Measurements from ENCODE around the gene CDC42EP3. TPM values are rescaled to one million over a fixed set of nuclear protein-coding genes. Genes with fewer than 3 reads are reported as not detected.

The CDC42EP3 gene
- polyA plus RNA-seq, 1 donor from 2014 or later = 25.2 TPM

DNA sequence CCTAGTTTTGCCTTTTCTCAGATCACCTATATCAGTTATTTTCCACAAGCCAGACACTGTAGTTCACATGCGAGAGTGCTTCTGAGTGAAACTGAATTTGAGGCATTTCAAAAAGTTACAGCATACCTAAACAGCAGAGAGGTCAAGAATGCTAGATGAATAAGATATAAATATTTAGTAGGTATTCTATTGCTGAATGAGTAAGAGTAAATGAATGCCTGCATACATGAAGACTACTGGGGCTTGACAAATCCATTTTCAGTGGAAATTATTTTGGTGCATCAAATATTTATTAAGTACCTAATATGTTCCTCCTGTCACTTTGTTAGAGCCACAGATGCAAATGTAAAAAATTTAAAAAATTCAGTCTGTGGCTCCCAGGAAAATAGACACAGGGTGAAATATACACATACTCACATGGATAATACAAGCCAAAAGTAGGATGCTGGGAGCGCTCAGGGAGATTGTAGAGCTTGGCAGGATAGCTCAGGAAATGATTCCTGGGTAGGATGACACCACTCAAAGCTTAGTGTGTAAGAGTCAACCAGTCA is 27.6 kb upstream of the CDC42EP3 start:
- Histone ChIP-seq H3K9me2 (ENCODE audit: insufficient read depth, low read length) (no peaks in the 10 kb centered on the region), H3K9me3 (ENCODE audit: low read length) (no peaks in the 10 kb centered on the region), H3K9ac (ENCODE audit: low read length) (no peak overlapping the region), H3K27me3 (ENCODE audit: insufficient read depth, low read depth, low read length) (no peaks in the 10 kb centered on the region), H3K4me3 (ENCODE audit: low read length) (no peak overlapping the region), H3K79me2 (replicated peaks; ENCODE audit: insufficient read depth, low read length) (no peaks in the 10 kb centered on the region), H4K20me1 (ENCODE audit: insufficient read depth) (no peaks in the 10 kb centered on the region), H3F3A (ENCODE audit: insufficient read depth, low read length, poor library complexity, severe bottlenecking) (no peaks in the 10 kb centered on the region), H2AFZ (ENCODE audit: low read depth, low read length) (no peak overlapping the region), H3K27ac (ENCODE audit: low read length) (no peak overlapping the region), H3K36me3 (ENCODE audit: insufficient read depth, low read length) (no peaks in the 10 kb centered on the region), H3K4me2 (ENCODE audit: low read length) (no peak overlapping the region)
- TF ChIP-seq TAF1 (IDR thresholded peaks at IDR 0.05; ENCODE audit: low read depth) (no peak), EP300 (conservative IDR thresholded peaks at IDR 0.05; ENCODE audit: poor library complexity, severe bottlenecking) (no peak), RAD21 (conservative IDR thresholded peaks at IDR 0.05) (no peak), REST (IDR thresholded peaks at IDR 0.05; ENCODE audit: borderline replicate concordance) (no peak), POLR2AphosphoS5 (IDR thresholded peaks at IDR 0.05) (no peak), SMC3 (conservative IDR thresholded peaks at IDR 0.05; ENCODE audit: poor library complexity) (no peak), EZH2 (IDR thresholded peaks at IDR 0.05; ENCODE audit: borderline replicate concordance, insufficient read depth, low read length, poor library complexity, severe bottlenecking) (no peak), MXI1 (conservative IDR thresholded peaks at IDR 0.05; ENCODE audit: poor library complexity, severe bottlenecking) (no peak)
- TF ChIP-seq, protein P1, sequence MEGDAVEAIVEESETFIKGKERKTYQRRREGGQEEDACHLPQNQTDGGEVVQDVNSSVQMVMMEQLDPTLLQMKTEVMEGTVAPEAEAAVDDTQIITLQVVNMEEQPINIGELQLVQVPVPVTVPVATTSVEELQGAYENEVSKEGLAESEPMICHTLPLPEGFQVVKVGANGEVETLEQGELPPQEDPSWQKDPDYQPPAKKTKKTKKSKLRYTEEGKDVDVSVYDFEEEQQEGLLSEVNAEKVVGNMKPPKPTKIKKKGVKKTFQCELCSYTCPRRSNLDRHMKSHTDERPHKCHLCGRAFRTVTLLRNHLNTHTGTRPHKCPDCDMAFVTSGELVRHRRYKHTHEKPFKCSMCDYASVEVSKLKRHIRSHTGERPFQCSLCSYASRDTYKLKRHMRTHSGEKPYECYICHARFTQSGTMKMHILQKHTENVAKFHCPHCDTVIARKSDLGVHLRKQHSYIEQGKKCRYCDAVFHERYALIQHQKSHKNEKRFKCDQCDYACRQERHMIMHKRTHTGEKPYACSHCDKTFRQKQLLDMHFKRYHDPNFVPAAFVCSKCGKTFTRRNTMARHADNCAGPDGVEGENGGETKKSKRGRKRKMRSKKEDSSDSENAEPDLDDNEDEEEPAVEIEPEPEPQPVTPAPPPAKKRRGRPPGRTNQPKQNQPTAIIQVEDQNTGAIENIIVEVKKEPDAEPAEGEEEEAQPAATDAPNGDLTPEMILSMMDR (IDR thresholded peaks at IDR 0.05; ENCODE audit: poor library complexity, severe bottlenecking) = no peak

DNA sequence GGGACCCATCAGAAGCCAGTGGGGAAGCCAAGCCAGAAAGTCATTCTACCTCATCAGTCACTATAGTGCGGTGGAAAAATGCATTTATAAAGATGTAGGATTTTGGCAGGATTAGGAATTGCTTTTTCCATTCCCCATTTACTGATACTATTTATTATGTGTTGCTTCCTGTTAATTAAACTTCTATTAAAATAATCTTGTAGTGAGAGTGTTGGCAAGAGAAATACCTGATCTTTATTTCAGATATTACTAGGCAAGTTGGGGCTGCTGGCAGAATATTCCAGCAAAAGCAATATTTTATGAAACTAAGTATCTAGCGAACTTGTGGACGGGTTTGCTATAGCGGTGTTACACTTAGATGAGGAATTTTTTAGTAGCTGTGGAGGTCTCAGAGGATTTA is 23.9 kb upstream of the CDC42EP3 start:
- H3K4me3 ChIP-seq (ENCODE audit: low read length) = no peak overlapping the region
- H4K20me1 ChIP-seq (ENCODE audit: insufficient read depth) = no peaks in the 10 kb centered on the region
- H3K36me3 ChIP-seq (ENCODE audit: insufficient read depth, low read length) = no peaks in the 10 kb centered on the region
- no peak overlapping the region for H2AFZ ChIP-seq (ENCODE audit: low read depth, low read length)
- H3K9me3 ChIP-seq (ENCODE audit: low read length) = no peaks in the 10 kb centered on the region
- H3K27me3 ChIP-seq (ENCODE audit: insufficient read depth, low read depth, low read length) = no peaks in the 10 kb centered on the region
- TF ChIP-seq, protein P1 (IDR thresholded peaks at IDR 0.05; ENCODE audit: poor library complexity, severe bottlenecking) = no peak
- TF ChIP-seq SMC3 (conservative IDR thresholded peaks at IDR 0.05; ENCODE audit: poor library complexity) (no peak), REST (IDR thresholded peaks at IDR 0.05; ENCODE audit: borderline replicate concordance) (no peak), EP300 (conservative IDR thresholded peaks at IDR 0.05; ENCODE audit: poor library complexity, severe bottlenecking) (no peak), POLR2AphosphoS5 (IDR thresholded peaks at IDR 0.05) (no peak), EZH2 (IDR thresholded peaks at IDR 0.05; ENCODE audit: borderline replicate concordance, insufficient read depth, low read length, poor library complexity, severe bottlenecking) (no peak), RAD21 (conservative IDR thresholded peaks at IDR 0.05) (no peak), TAF1 (IDR thresholded peaks at IDR 0.05; ENCODE audit: low read depth) (no peak), MXI1 (conservative IDR thresholded peaks at IDR 0.05; ENCODE audit: poor library complexity, severe bottlenecking) (no peak)
- H3K9ac ChIP-seq (ENCODE audit: low read length) = no peak overlapping the region
- no peak overlapping the region for H3K4me2 ChIP-seq (ENCODE audit: low read length)
- no peaks in the 10 kb centered on the region for H3K79me2 ChIP-seq (replicated peaks; ENCODE audit: insufficient read depth, low read length)
- no peaks in the 10 kb centered on the region for H3K9me2 ChIP-seq (ENCODE audit: insufficient read depth, low read length)
- no peak overlapping the region for H3K27ac ChIP-seq (ENCODE audit: low read length)
- no peaks in the 10 kb centered on the region for H3F3A ChIP-seq (ENCODE audit: insufficient read depth, low read length, poor library complexity, severe bottlenecking)

Data from neural cell (in vitro differentiated cells).